T-helper 2 cell treated with Interferon-gamma antibody and Interleukin-4, amounts not matched to agents 5 μg/mL and 100 μg/mL, for 36 hours (primary cell): Measurements from ENCODE around the gene SDK1.

Source experiments
- DNase-seq: peaks from one replicate; pipeline ENCODE4 v3.0.0; 2021; ENCODE audit warnings: low spot score
- H3K27ac Mint-ChIP-seq: one replicate; pipeline ENCODE4 v1.8.0; 2021; ENCODE audit warnings: mild to moderate bottlenecking, mixed read lengths
- H3K27me3 Mint-ChIP-seq: one replicate; pipeline ENCODE4 v1.8.0; 2021; ENCODE audit warnings: low read depth, mixed read lengths
- H3K36me3 Mint-ChIP-seq: one replicate; pipeline ENCODE4 v1.8.0; 2021; ENCODE audit warnings: low read depth, mixed read lengths
- H3K4me1 Mint-ChIP-seq: one replicate; pipeline ENCODE4 v1.8.0; 2021; ENCODE audit warnings: low read depth, mixed read lengths
- H3K4me3 Mint-ChIP-seq: one replicate; pipeline ENCODE4 v1.8.0; 2022; ENCODE audit warnings: mild to moderate bottlenecking, moderate library complexity, mixed read lengths
- H3K9me3 Mint-ChIP-seq: one replicate; pipeline ENCODE4 v1.8.0; 2021; ENCODE audit warnings: mixed read lengths

Gene SDK1

DNA sequence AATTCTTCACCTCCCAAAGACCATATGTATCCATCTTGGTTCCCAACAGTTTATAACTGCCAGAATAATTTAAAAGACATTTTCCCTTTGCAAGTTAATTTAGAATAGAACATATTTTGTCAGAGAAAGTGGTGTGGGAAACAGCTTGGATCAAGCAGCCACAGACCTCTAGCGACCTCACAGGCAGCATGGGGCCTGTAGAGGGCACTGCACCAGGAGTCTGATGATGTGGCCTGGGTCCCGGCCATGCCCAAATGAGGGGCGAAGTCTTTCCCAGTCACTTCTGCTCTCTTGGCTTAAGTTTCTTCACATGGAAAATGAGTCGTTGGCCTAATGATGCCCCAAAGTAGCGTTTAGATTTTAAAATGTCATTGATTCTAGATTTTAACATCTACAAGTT is 243.2 kb downstream of the SDK1 start:
- Mint-ChIP-seq H3K9me3 (no peaks in the 10 kb centered on the region), H3K36me3 (no peaks in the 10 kb centered on the region), H3K4me3 (no peak overlapping the region), H3K27me3 (peaks cover 1% of the 10 kb centered on the region), H3K27ac (no peak overlapping the region), H3K4me1 (no peaks in the 10 kb centered on the region)
- DNase-seq: no peak

DNA sequence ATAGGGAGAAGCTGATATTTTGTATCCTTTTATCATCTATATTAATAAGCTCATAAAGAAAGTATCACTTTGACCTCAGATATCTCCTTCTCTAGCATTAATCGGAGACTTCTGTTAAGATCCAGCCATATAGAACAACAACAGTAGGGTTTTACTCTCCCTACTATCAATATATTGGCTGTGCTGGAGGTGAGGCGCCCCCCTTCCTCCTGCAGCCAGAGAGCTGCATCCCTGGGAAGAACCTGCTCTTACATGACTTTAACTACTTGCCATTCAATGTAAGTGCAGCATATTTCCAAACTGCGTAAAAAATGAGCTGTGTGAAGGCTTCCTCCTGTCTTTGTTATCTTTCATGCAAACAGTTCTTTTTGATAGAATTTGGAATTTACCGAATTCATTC is 247.8 kb downstream of the SDK1 start:
- H3K36me3 Mint-ChIP-seq: no peaks in the 10 kb centered on the region
- no peak overlapping the region for H3K4me3 Mint-ChIP-seq
- DNase-seq: no peak
- no peaks in the 10 kb centered on the region for H3K9me3 Mint-ChIP-seq
- peaks cover 1% of the 10 kb centered on the region for H3K27me3 Mint-ChIP-seq
- H3K4me1 Mint-ChIP-seq: no peaks in the 10 kb centered on the region
- no peak overlapping the region for H3K27ac Mint-ChIP-seq

GRCh38 chr7:3549601-3550000 is 248.5 kb downstream of the SDK1 start:
- peaks cover 1% of the 10 kb centered on the region for H3K27me3 Mint-ChIP-seq
- H3K27ac Mint-ChIP-seq: no peak overlapping the region
- no peak overlapping the region for H3K4me3 Mint-ChIP-seq

GRCh38 chr7:3551536-3551935 is 250.5 kb downstream of the SDK1 start:
- Mint-ChIP-seq H3K9me3 (no peaks in the 10 kb centered on the region), H3K27me3 (peaks cover 4% of the 10 kb centered on the region), H3K4me3 (no peak overlapping the region), H3K27ac (no peak overlapping the region), H3K36me3 (no peaks in the 10 kb centered on the region), H3K4me1 (no peaks in the 10 kb centered on the region)
- DNase-seq: no peak

More at GRCh38 chr7:3549601-3550000, 248.5 kb downstream of the SDK1 start:
- Mint-ChIP-seq H3K9me3 (no peaks in the 10 kb centered on the region), H3K4me1 (no peaks in the 10 kb centered on the region), H3K36me3 (no peaks in the 10 kb centered on the region)
- DNase-seq: no peak

GRCh38 chr7:3552499-3552898 is 251.4 kb downstream of the SDK1 start:
- H3K4me3 Mint-ChIP-seq: no peak overlapping the region
- no peak for DNase-seq
- peaks cover 4% of the 10 kb centered on the region for H3K27me3 Mint-ChIP-seq
- no peaks in the 10 kb centered on the region for H3K36me3 Mint-ChIP-seq
- H3K4me1 Mint-ChIP-seq: no peaks in the 10 kb centered on the region
- no peak overlapping the region for H3K27ac Mint-ChIP-seq
- no peaks in the 10 kb centered on the region for H3K9me3 Mint-ChIP-seq

GRCh38 chr7:3558400-3558799 is 257.3 kb downstream of the SDK1 start:
- no peak overlapping the region for H3K27ac Mint-ChIP-seq
- H3K36me3 Mint-ChIP-seq: no peaks in the 10 kb centered on the region

DNA sequence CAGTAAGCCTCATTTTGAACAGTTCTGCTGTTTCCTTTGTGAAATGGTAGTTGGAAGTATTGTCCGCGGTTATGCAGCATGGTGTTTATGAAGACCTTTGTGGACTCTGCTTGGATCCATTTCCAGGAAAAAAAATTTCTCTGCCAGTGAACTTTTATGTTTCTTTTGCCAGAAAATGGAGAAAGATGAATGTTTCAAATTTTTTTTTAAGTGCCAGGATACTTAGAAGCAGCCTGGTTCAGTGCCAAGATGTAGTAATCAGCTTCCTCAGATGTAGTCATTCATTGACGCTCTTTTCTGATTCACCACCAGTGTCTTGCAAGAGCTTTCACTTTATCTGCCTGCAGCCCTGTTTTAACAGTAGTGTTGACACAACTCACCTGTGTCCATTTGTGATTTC is 258.2 kb downstream of the SDK1 start:
- DNase-seq: no peak
- no peaks in the 10 kb centered on the region for H3K9me3 Mint-ChIP-seq
- H3K4me1 Mint-ChIP-seq: no peaks in the 10 kb centered on the region
- H3K27me3 Mint-ChIP-seq: peaks cover 3% of the 10 kb centered on the region
- H3K27ac Mint-ChIP-seq: no peak overlapping the region
- no peaks in the 10 kb centered on the region for H3K36me3 Mint-ChIP-seq
- H3K4me3 Mint-ChIP-seq: no peak overlapping the region

More at GRCh38 chr7:3558400-3558799, 257.3 kb downstream of the SDK1 start:
- no peaks in the 10 kb centered on the region for H3K4me1 Mint-ChIP-seq
- H3K4me3 Mint-ChIP-seq: no peak overlapping the region
- no peak for DNase-seq
- peaks cover 3% of the 10 kb centered on the region for H3K27me3 Mint-ChIP-seq
- H3K9me3 Mint-ChIP-seq: no peaks in the 10 kb centered on the region

GRCh38 chr7:3560495-3560894 is 259.4 kb downstream of the SDK1 start:
- no peak overlapping the region for H3K27ac Mint-ChIP-seq
- DNase-seq: no peak
- no peaks in the 10 kb centered on the region for H3K36me3 Mint-ChIP-seq
- no peaks in the 10 kb centered on the region for H3K9me3 Mint-ChIP-seq
- H3K4me1 Mint-ChIP-seq: no peaks in the 10 kb centered on the region
- no peaks in the 10 kb centered on the region for H3K27me3 Mint-ChIP-seq
- no peak overlapping the region for H3K4me3 Mint-ChIP-seq

GRCh38 chr7:3561932-3562331 is 260.9 kb downstream of the SDK1 start:
- no peak overlapping the region for H3K27ac Mint-ChIP-seq
- H3K27me3 Mint-ChIP-seq: no peaks in the 10 kb centered on the region
- H3K9me3 Mint-ChIP-seq: no peaks in the 10 kb centered on the region
- DNase-seq: no peak
- no peak overlapping the region for H3K4me3 Mint-ChIP-seq
- H3K36me3 Mint-ChIP-seq: no peaks in the 10 kb centered on the region
- no peaks in the 10 kb centered on the region for H3K4me1 Mint-ChIP-seq

- no peaks in the 10 kb centered on the region for H3K4me1 Mint-ChIP-seq
- H3K4me3 Mint-ChIP-seq: no peak overlapping the region
- no peaks in the 10 kb centered on the region for H3K27me3 Mint-ChIP-seq
- H3K27ac Mint-ChIP-seq: no peak overlapping the region
- H3K9me3 Mint-ChIP-seq: no peaks in the 10 kb centered on the region
- no peaks in the 10 kb centered on the region for H3K36me3 Mint-ChIP-seq
- no peak for DNase-seq
Measured at GRCh38 chr7:3564231-3564630, 263.2 kb downstream of the SDK1 start.

- no peak for DNase-seq
- Mint-ChIP-seq H3K27ac (no peak overlapping the region), H3K9me3 (no peaks in the 10 kb centered on the region), H3K27me3 (no peaks in the 10 kb centered on the region), H3K4me1 (no peaks in the 10 kb centered on the region), H3K36me3 (no peaks in the 10 kb centered on the region), H3K4me3 (no peak overlapping the region)
Measured at GRCh38 chr7:3568516-3568915, 267.5 kb downstream of the SDK1 start.

GRCh38 chr7:3569643-3570042 is 268.6 kb downstream of the SDK1 start:
- Mint-ChIP-seq H3K4me1 (no peaks in the 10 kb centered on the region), H3K27ac (no peak overlapping the region), H3K9me3 (no peaks in the 10 kb centered on the region), H3K27me3 (no peaks in the 10 kb centered on the region), H3K4me3 (no peak overlapping the region), H3K36me3 (no peaks in the 10 kb centered on the region)
- DNase-seq: no peak

GRCh38 chr7:3573151-3573550 is 272.1 kb downstream of the SDK1 start:
- Mint-ChIP-seq H3K4me1 (no peaks in the 10 kb centered on the region), H3K27ac (no peak overlapping the region), H3K4me3 (no peak overlapping the region), H3K36me3 (no peaks in the 10 kb centered on the region), H3K9me3 (peaks cover 9% of the 10 kb centered on the region), H3K27me3 (no peaks in the 10 kb centered on the region)
- no peak for DNase-seq

DNA sequence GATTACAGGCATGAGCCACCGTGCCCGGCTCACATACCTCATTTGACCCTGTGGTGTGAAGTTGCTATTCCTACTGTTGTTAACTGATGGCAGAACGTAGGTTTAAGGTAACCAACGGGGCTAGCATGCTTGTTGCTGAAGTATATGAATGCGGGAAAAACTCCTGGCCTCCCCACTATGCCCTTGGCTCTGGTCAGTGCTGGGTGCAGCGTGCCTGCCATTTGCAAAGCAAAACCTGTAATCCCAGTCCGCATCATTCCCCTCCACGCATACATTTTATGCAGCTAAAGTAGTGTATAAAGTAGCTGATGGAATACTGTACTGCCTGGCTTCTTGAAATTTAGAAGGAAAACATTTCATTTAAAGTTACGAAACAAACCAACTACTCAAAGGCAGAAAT is 273.3 kb downstream of the SDK1 start:
- Mint-ChIP-seq H3K4me1 (no peaks in the 10 kb centered on the region), H3K27me3 (no peaks in the 10 kb centered on the region), H3K27ac (no peak overlapping the region), H3K36me3 (no peaks in the 10 kb centered on the region), H3K4me3 (no peak overlapping the region), H3K9me3 (peaks cover 18% of the 10 kb centered on the region)
- no peak for DNase-seq

- H3K27ac Mint-ChIP-seq: no peak overlapping the region
- no peaks in the 10 kb centered on the region for H3K36me3 Mint-ChIP-seq
- H3K4me1 Mint-ChIP-seq: no peaks in the 10 kb centered on the region
- no peak overlapping the region for H3K4me3 Mint-ChIP-seq
- peaks cover 23% of the 10 kb centered on the region for H3K9me3 Mint-ChIP-seq
- DNase-seq: no peak
- no peaks in the 10 kb centered on the region for H3K27me3 Mint-ChIP-seq
Measured at GRCh38 chr7:3575753-3576531, 274.9 kb downstream of the SDK1 start.
